Cardiac muscle cell (in vitro differentiated cells and primary cell): ENCODE results near the gene WDR5B. TPM values are rescaled to one million over a fixed set of nuclear protein-coding genes. Genes with fewer than 3 reads are reported as not detected.
A peak's percentile ranks its signal among the peaks of the same experiment; 100 is the strongest.

Experiments used
- DNase-seq, 2 donors: peaks; one replicate each; pipeline versions ENCODE4 v3.0.0 to v3.0.0-alpha.2; 2010 to 2017; ENCODE audit warnings: low read depth in 1 of 2, low spot score in 1 of 2
- H3K27ac ChIP-seq: fragments of 200-600 bp; sonication (generic); 2 replicates; pipeline ENCODE4 v1.5.1; 2016
- H3K27me3 ChIP-seq: fragments of 200-600 bp; sonication (generic); 2 replicates; pipeline ENCODE4 v1.6.0; 2016; ENCODE audit warnings: control low read depth
- H3K36me3 ChIP-seq: fragments of 200-600 bp; sonication (generic); 2 replicates; pipeline ENCODE4 v1.5.1; 2016; ENCODE audit warnings: control low read depth
- H3K4me1 ChIP-seq: fragments of 200-600 bp; sonication (generic); 2 replicates; pipeline ENCODE4 v1.8.1; 2017; ENCODE audit warnings: low read depth, mild to moderate bottlenecking, mixed run types
- H3K4me3 ChIP-seq: fragments of 200-600 bp; sonication (generic); 2 replicates; pipeline ENCODE4 v1.5.1; 2016; ENCODE audit warnings: mild to moderate bottlenecking
- H3K9me3 ChIP-seq: fragments of 200-600 bp; sonication (generic); 2 replicates; pipeline ENCODE4 v1.5.1; 2017; ENCODE audit warnings: low read depth, mild to moderate bottlenecking, control low read depth
- CTCF ChIP-seq: IDR thresholded peaks from 2 replicates; pipeline ENCODE4 v1.5.1; 2012; ENCODE audit warnings: low read depth, mild to moderate bottlenecking, low read length
- polyA plus RNA-seq: library from polyadenylated mRNA; unstranded; fragments of >200 nt; fragmentation: Nextera tagmentation; extraction: Ambion mirVana; gene quantifications from 2 replicates; pipeline ENCODE4 v1.2.1, GENCODE V29; 2016
- total RNA-seq: library from RNA; depleted of rRNA; stranded (reverse); fragments of >200 nt; gene quantifications from 2 replicates; pipeline ENCODE4 v1.2.3, GENCODE V29; 2016

Gene WDR5B
- total and polyA plus RNA-seq, 2 experiments from 2014 or later = 3.9 to 4.9 TPM

GRCh38 chr3:122392868-122393844, 22.7 kb downstream of the WDR5B start:
- DNase-seq = peak; percentile 34 to 72
- peak; percentile 68 for TF ChIP-seq CTCF
- Histone ChIP-seq H3K36me3 (peaks cover 5% of the 10 kb centered on the region), H3K4me3 (no peak overlapping the region), H3K27me3 (no peaks in the 10 kb centered on the region), H3K9me3 (no peaks in the 10 kb centered on the region), H3K27ac (peak overlapping the region; percentile 76), H3K4me1 (peaks cover 2% of the 10 kb centered on the region)

GRCh38 chr3:122391681-122392446, 24.0 kb downstream of the WDR5B start:
- no peaks in the 10 kb centered on the region for H3K27me3 ChIP-seq
- H3K4me1 ChIP-seq = peaks cover 2% of the 10 kb centered on the region
- no peak for TF ChIP-seq CTCF
- peak overlapping the region; percentile 53 for H3K27ac ChIP-seq
- peaks cover 5% of the 10 kb centered on the region for H3K36me3 ChIP-seq
- no peak overlapping the region for H3K4me3 ChIP-seq
- no peaks in the 10 kb centered on the region for H3K9me3 ChIP-seq
- no peak for DNase-seq

GRCh38 chr3:122390665-122391064, 25.2 kb downstream of the WDR5B start:
- no peak overlapping the region for H3K27ac ChIP-seq
- no peak for TF ChIP-seq CTCF
- H3K36me3 ChIP-seq = peaks cover 5% of the 10 kb centered on the region
- no peaks in the 10 kb centered on the region for H3K9me3 ChIP-seq
- peaks cover 9% of the 10 kb centered on the region for H3K4me1 ChIP-seq
- H3K4me3 ChIP-seq = no peak overlapping the region
- H3K27me3 ChIP-seq = no peaks in the 10 kb centered on the region
- DNase-seq = peak in 1 of 2 donors; percentile 9

DNA sequence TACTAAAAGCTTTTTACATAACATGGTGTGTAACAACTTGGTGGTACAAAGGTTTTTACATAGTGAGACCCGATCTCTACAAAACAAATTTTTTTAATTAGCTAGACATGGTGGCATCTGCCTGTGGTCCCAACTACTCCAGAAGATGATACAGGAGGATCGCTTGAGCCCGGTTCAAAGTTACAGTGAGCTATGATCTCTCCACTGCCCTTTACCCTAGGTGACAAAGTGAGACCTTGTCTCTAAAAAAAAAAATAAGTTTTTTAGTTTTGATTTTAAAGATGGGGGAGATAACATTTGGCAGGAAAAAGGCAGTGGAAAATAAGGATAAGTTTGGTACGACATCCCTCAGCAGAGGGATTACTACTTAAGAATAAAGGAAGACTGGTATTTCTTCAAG, 26.0 kb downstream of the WDR5B start:
- no peaks in the 10 kb centered on the region for H3K9me3 ChIP-seq
- H3K27ac ChIP-seq = no peak overlapping the region
- peaks cover 5% of the 10 kb centered on the region for H3K36me3 ChIP-seq
- no peak for TF ChIP-seq CTCF
- no peak for DNase-seq
- H3K4me1 ChIP-seq = peaks cover 11% of the 10 kb centered on the region
- H3K27me3 ChIP-seq = no peaks in the 10 kb centered on the region
- H3K4me3 ChIP-seq = no peak overlapping the region

DNA sequence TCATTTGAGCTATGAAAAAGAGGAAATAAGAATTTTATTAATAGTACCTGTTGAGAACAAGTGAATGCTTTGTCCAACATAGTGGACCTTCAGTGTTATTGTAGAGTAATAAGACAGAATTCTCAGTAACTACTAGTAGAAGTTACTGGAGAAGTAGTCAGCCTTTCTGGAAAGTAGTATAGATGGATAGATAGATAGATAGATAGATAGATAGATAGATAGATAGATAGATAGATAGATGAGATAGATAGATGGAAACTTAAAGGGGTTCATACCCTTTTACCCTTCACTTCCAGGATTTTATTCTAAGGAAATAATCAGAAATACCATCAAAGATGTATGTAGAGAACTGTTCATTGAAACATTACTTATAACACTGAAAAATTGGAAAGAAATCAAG, 26.7 kb downstream of the WDR5B start:
- Histone ChIP-seq H3K27ac (no peak overlapping the region), H3K4me3 (no peak overlapping the region), H3K9me3 (no peaks in the 10 kb centered on the region), H3K4me1 (peaks cover 11% of the 10 kb centered on the region), H3K36me3 (peaks cover 5% of the 10 kb centered on the region), H3K27me3 (no peaks in the 10 kb centered on the region)
- DNase-seq = no peak
- no peak for TF ChIP-seq CTCF
